ENCODE results near the gene SLC38A3.
A peak's percentile ranks its signal among the peaks of the same experiment; 100 is the strongest.

SLC38A3 gene

GRCh38 chr3:50169232-50169832 lies 35.7 kb upstream of the SLC38A3 start:
- no peak for DNase-seq (ENCODE audit: low spot score)

DNA sequence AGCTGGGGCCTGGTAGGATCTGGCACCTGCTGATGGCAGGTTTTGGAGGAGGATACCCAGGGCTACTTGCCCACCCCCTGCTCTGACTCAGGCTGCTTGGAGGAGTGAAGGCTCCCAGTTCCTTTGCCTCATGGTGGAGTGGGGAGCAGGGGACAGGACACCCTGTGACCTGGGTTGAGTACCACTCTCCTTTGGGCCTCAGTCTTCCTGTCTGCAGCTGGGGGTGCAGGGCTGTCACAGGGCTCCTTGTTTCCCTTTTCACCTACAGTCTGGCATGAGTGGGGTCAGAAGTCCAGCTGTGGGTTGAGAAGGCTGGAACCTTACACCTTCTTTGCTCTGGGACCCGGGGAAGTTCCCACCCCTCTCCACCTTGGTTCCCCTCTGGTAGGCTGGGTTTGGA lies 35.2 kb upstream of the SLC38A3 start:
- DNase-seq (ENCODE audit: low spot score), result no peak

- DNase-seq (ENCODE audit: low spot score), result peak; percentile 43
These were observed 34.4 kb upstream of the SLC38A3 start for GRCh38 chr3:50170689-50171088.

DNA sequence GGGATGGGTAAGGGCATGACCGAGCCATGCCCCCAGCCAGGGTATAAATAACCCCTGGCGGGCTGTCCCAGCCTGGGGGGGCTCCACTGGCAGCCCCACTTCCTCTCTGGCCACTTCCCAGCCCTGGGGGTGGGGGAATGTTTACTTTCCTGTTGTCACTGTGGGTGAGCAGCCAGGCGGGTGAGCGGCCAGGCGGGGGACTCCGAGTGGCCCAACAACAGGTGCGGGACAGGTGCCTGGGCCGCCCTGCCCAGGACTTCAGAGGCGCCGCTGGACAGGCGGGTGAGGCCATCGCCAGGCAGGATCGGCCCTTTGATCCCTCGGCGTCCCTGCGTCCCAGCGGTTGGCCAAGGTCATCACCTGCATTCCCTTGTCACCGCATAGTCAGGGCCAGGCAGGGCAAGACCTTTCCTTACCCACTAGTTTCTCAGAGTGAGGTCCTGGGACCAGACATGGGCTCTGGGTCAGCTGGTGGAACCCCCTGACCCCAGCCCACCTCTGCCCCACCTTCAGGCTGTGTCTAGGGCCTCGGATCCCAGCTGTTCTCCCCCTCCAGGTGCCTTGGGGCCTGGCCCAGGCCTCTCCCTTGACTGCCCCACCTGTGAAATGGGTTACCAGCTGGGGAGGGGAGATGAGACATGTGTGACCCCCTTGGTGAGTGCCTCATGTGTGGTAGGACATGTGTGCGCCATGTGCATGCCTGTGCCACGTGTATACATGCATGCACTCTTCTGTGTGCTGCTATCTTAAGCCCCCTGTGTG lies 33.4 kb upstream of the SLC38A3 start:
- no peak for DNase-seq (ENCODE audit: low spot score)

DNA sequence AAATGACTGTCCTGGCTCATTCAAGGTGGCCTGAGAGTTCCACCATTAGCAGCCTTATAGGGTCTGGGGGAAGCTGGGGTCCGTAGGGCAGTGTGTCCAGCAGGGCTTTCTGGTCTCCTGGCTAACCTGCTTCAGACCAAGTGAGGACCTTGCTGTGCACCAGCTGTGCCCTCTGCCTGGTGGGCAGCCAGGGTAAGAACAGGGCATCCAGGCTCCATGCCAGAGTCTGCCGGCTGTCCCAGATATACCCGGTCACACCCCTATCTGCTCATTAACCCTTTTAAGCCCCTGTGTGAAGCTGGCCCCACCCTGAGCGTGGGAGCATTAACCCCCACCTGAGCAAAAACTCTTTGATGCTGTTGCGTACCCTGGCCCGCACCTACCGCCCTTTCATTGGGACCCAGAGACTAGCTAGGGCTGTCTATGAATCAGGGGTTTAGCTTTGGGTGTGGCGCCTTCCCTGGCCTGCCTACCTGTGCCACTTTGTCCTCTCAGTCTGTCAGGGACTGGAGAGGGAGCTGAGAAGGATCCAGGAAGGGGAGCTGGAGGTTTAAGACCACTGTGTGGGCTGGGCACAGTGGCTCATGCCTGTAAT lies 32.3 kb upstream of the SLC38A3 start:
- DNase-seq (ENCODE audit: low spot score), result no peak

- no peak for DNase-seq (ENCODE audit: low spot score)
These were observed 31.2 kb upstream of the SLC38A3 start for GRCh38 chr3:50173685-50174516.

DNA sequence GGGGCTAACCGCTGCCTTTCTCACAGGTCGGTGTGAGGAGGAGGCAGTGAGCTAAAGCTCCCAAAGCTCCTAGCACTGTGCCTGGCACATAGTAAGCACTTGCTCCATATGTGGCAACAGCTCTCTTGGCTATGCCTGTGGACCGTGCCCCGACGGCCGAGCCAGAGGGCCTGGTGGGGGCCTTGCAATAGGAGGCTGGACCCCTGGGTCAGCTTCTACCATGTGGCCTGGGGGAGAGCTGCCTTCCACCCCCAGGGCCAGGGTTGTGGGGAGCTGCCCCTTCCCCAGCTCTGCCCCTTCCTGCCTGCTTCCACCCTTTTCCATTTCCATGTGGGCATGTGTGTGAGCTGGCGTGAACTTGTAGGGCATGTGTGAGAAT lies 30.6 kb upstream of the SLC38A3 start:
- no peak for DNase-seq (ENCODE audit: low spot score)

- no peak for DNase-seq (ENCODE audit: low spot score)
These were observed 30.0 kb upstream of the SLC38A3 start for GRCh38 chr3:50174947-50175524.

- no peak for DNase-seq (ENCODE audit: low spot score)
These were observed 27.7 kb upstream of the SLC38A3 start for GRCh38 chr3:50177346-50177745.

DNA sequence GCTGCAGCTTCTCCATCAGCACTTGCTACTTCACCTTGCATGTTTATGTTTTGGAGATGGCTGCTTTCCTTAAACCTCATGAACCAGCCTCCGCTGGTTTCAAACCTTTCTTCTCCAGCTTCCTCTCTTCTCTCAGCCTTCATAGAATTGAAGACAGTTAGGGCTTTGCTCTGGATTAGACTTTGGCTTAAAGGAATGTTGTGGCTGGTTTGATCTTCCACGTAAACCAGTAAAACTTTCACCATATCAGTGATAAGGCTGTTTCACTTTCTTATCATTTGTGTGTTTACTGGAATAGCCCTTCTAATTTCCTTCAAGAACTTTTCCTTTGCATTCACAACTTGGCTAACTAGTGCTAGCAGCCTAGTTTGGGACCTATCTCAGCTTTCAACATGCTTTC lies 25.4 kb upstream of the SLC38A3 start:
- no peak for DNase-seq (ENCODE audit: low spot score)

DNA sequence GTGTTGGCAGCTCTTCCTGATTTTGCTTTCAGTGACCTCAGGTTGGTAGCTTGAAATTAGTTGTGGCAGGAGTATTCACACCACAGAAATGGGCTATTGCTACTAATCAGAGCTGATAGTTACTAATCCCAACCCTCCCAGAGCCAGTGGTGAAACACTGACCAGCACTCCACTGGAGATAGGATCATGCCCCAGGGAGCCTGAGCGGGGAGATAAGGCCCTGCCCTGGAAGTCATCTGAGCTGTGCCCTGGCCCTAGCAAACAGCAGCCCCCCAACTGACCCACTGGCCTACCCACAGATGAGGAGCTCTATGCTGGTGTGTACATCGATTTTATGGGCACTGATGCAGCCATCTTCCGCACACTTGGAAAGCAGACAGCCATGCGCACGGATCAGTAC lies 23.1 kb upstream of the SLC38A3 start:
- DNase-seq (ENCODE audit: low spot score), result no peak

GRCh38 chr3:50182533-50183099 lies 22.5 kb upstream of the SLC38A3 start:
- no peak for DNase-seq (ENCODE audit: low spot score)

DNA sequence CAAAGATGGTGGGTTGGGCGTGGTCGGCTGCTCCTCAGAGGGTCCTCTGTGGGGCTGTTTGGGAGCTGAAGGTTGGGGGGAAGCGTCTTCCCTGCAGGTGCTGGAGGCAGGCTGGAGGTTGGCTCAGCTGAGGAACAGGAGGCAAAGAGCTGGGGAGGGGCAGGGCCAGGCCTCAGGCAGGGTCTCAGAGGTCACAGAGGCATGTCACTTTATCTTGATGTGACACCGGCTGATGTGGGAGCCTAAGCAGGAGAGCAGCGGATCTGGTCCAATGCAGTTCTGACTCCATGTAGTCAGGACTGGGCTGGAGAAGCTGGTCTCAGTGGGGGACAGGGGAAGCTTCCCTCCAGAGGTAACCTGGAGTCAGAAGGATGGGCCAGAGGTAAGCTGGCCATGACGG lies 21.3 kb upstream of the SLC38A3 start:
- no peak for DNase-seq (ENCODE audit: low spot score)

DNA sequence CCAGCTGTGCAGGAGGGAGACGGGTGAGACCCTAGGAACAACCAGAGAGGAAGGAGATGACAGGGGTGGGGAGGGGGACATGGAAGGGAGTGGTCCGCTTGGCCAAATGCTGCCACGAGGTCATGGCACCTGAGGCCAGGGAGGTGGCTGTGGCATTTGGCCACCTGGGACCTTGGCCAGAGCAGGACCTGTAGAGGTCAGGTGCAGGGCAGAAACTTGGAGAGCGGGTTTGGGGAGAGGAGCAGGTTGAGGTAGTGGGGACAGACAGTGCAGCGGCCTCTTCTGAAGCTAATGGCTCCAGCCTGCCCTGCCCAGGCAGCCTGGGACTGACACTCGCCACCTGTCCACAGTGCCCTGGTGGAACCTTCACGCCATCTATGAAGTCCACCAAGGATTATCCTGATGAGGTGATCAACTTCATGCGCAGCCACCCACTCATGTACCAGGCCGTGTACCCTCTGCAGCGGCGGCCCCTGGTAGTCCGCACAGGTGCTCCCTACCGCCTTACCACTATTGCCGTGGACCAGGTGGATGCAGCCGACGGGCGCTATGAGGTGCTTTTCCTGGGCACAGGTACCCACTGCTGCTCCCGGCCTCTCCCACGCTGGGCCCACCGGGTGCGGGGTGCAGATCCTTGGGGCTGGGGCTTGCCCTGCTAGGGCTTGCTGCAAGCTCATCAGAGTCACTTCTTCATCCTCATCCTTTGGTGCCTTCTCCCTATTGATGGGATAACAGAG lies 20.7 kb upstream of the SLC38A3 start:
- DNase-seq (ENCODE audit: low spot score), result no peak

- no peak for DNase-seq (ENCODE audit: low spot score)
These were observed 19.8 kb upstream of the SLC38A3 start for GRCh38 chr3:50185230-50185629.

DNA sequence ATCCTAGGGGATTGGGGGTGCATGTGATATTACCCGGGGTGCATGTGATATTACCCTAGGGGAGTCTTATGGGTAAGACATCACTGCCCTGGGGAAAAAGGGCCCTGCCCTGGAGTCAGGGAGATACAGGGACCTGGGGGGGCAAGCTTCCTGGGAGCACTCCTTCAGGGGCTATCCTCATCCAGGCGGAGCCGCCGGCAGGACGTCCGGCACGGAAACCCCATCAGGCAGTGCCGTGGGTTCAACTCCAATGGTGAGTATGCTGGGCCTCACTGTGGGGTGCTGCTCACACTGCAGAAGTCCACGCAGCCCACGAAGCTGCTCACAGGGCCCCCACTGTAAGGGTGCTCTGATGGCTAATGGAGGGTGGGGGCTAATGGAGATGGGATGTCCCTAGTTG lies 19.0 kb upstream of the SLC38A3 start:
- DNase-seq (ENCODE audit: low spot score), result no peak

- DNase-seq (ENCODE audit: low spot score), result no peak
These were observed 17.3 kb upstream of the SLC38A3 start for GRCh38 chr3:50187750-50188149.

GRCh38 chr3:50189274-50189673 lies 15.8 kb upstream of the SLC38A3 start:
- DNase-seq (ENCODE audit: low spot score), result peak; percentile 93

- DNase-seq (ENCODE audit: low spot score), result no peak
These were observed 15.1 kb upstream of the SLC38A3 start for GRCh38 chr3:50189989-50190388.

DNA sequence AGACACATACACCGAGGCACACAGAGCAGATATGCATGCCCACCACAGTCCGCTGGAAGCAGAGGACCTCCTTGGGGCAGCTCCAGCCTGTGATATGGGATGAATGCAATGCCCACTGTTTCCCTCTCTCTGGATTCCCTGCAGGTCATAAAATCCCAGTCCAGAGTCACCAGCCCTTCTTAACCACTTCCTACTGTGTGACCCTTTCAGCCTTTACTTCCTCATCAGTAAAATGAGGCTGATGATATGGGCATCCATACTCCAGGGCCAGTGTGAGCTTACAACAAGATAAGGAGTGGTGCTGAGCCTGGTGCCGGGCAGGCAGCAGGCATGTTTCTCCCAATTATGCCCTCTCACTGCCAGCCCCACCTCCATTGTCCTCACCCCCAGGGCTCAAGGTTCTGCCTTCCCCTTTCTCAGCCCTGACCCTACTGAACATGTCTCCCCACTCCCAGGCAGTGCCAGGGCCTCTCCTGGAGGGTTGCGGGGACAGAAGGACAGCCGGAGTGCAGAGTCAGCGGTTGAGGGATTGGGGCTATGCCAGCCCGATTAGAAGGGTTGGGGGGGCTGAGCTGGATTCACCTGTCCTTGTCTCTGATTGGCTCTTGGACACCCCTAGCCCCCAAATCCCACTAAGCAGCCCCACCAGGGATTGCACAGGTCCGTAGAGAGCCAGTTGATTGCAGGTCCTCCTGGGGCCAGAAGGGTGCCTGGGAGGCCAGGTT lies 14.0 kb upstream of the SLC38A3 start, which contains the start of gene GNAT1:
TSS of gene GNAT1 (plus strand) at position 675 of the 725 bp plus-strand sequence. CDS start 116 bp downstream, outside the sequence.
- DNase-seq (ENCODE audit: low spot score), result no peak

All from GM03348 (cell line).